Measurements from ENCODE around the gene GAD1.

The GAD1 gene

GRCh38 chr2:170897108-170897507, 80.4 kb downstream of the GAD1 start:
- no peak for DNase-seq

GRCh38 chr2:170905864-170906263, 89.2 kb downstream of the GAD1 start:
- DNase-seq = no peak

All from NCI-H2029 (cell line).